Retinal pigment epithelial cell (primary cell): ENCODE data around the gene PDE9A.
A peak's percentile ranks its signal among the peaks of the same experiment; 100 is the strongest.
"Not testable (repeated sequence)": the region's sequence is repeated elsewhere in the genome, so short reads cannot be mapped to it uniquely, and the experiment has no call there.

Experiments used
- DNase-seq: peaks from one replicate; pipeline ENCODE4 v3.0.0-alpha.2; 2010; ENCODE audit warnings: low read depth
- H3K4me3 ChIP-seq: 2 replicates; pipeline ENCODE4 v1.5.1; 2011; ENCODE audit warnings: mild to moderate bottlenecking, low read length, control low read depth, moderate library complexity
- TF ChIP-seq, protein P1 (sequence below): conservative IDR thresholded peaks from 2 replicates; pipeline ENCODE4 v1.5.1; 2011; ENCODE audit warnings: low read depth, low read length, control low read depth, inconsistent platforms

Gene PDE9A

GRCh38 chr21:42811960-42812359 lies 158.5 kb downstream of the PDE9A start:
- TF ChIP-seq, protein P1, sequence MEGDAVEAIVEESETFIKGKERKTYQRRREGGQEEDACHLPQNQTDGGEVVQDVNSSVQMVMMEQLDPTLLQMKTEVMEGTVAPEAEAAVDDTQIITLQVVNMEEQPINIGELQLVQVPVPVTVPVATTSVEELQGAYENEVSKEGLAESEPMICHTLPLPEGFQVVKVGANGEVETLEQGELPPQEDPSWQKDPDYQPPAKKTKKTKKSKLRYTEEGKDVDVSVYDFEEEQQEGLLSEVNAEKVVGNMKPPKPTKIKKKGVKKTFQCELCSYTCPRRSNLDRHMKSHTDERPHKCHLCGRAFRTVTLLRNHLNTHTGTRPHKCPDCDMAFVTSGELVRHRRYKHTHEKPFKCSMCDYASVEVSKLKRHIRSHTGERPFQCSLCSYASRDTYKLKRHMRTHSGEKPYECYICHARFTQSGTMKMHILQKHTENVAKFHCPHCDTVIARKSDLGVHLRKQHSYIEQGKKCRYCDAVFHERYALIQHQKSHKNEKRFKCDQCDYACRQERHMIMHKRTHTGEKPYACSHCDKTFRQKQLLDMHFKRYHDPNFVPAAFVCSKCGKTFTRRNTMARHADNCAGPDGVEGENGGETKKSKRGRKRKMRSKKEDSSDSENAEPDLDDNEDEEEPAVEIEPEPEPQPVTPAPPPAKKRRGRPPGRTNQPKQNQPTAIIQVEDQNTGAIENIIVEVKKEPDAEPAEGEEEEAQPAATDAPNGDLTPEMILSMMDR: no peak
- no peak for DNase-seq
- H3K4me3 ChIP-seq: no peak overlapping the region

GRCh38 chr21:42812528-42813241 lies 159.3 kb downstream of the PDE9A start:
- DNase-seq, H3K4me3 ChIP-seq: not testable (repeated sequence)

DNA sequence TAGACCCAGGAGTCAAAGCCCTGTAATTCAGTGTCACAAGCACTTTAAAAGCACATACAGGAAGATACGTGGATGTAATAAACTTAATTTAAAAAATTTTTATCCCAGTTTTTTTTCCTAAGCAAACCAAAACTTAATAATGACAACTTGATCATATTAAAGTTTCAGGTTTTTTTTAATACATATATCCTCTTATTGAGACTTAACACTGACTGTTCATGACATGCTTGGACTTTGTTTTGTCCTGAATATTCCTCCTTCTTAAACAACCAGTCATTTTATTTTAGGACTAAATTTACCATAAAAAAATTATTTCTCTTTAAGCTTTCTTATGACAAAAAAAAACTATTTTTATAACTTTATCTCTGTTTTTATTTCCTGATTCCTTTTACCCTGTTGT lies 161.8 kb downstream of the PDE9A start:
- no peak for DNase-seq
- no peak overlapping the region for H3K4me3 ChIP-seq
- TF ChIP-seq, protein P1: no peak

- H3K4me3 ChIP-seq: no peak overlapping the region
- DNase-seq: no peak
- TF ChIP-seq, protein P1: peak; percentile 82
Observed at GRCh38 chr21:42818328-42818749, 164.9 kb downstream of the PDE9A start.

- TF ChIP-seq, protein P1: no peak
- DNase-seq: no peak
Observed at GRCh38 chr21:42819861-42820615, 166.6 kb downstream of the PDE9A start.

GRCh38 chr21:42820616-42821465 lies 167.4 kb downstream of the PDE9A start:
- no peak overlapping the region for H3K4me3 ChIP-seq
- no peak for DNase-seq
- TF ChIP-seq, protein P1: no peak

More at GRCh38 chr21:42819861-42820615, 166.6 kb downstream of the PDE9A start:
- no peak overlapping the region for H3K4me3 ChIP-seq
